Caco-2 (cell line): ENCODE results near the gene FNDC3B. TPM values are rescaled to one million over a fixed set of nuclear protein-coding genes. Genes with fewer than 3 reads are reported as not detected.

Experiments used
- BruUV-seq: library from RNA; stranded (reverse); fragments of 400-500 nt; replicated peaks from 2 replicates; lab custom pipeline; 2021; lab: Mats Ljungman, UMichigan
- CTCF ChIA-PET: fragments of 300-600 bp; sonication (Branson Sonifier 250); formaldehyde crosslinking; loops from one replicate; lab custom pipeline; 2022; ENCODE audit warnings: antibody characterized with exemption; lab: Charles Lee
- POLR2A ChIA-PET: fragments of 300-600 bp; sonication (Branson Sonifier 250); formaldehyde crosslinking; loops from one replicate; lab custom pipeline; 2022; ENCODE audit warnings: antibody characterized with exemption; lab: Charles Lee
- DNase-seq, 2 experiments: peaks; one replicate each; pipeline versions ENCODE4 v3.0.0 to v3.0.0-alpha.2; 2020 to 2022
- H3K27me3 ChIP-seq: replicated peaks from 2 replicates; pipeline ENCODE4 v1.6.0; 2011; ENCODE audit warnings: low read length; ENCODE audit not compliant: control insufficient read depth, insufficient read depth
- H3K36me3 ChIP-seq: 2 replicates; pipeline ENCODE4 v1.5.1; 2011; ENCODE audit warnings: low read length; ENCODE audit not compliant: control insufficient read depth, insufficient read depth
- H3K4me1 ChIP-seq: fragments of 250-450 bp; sonication (Bioruptor Pico); 2 replicates; pipeline ENCODE4 v1.5.1; 2020; ENCODE audit warnings: mild to moderate bottlenecking
- H3K4me3 ChIP-seq: 2 replicates; pipeline ENCODE4 v1.5.1; 2011; ENCODE audit warnings: low read depth, mild to moderate bottlenecking, control low read depth, low read length
- H3K9me3 ChIP-seq: fragments of 250-450 bp; sonication (Bioruptor Pico); 2 replicates; pipeline ENCODE4 v1.5.1; 2020; ENCODE audit warnings: mild to moderate bottlenecking, moderate library complexity
- H3K27ac Mint-ChIP-seq: one replicate; pipeline ENCODE4 v1.8.0; 2022; ENCODE audit warnings: mixed read lengths; ENCODE audit not compliant: unreplicated experiment
- H3K27me3 Mint-ChIP-seq: one replicate; pipeline ENCODE4 v1.8.0; 2022; ENCODE audit warnings: mixed read lengths; ENCODE audit not compliant: insufficient read depth, unreplicated experiment
- H3K36me3 Mint-ChIP-seq: one replicate; pipeline ENCODE4 v1.8.0; 2022; ENCODE audit warnings: mild to moderate bottlenecking, mixed read lengths; ENCODE audit not compliant: insufficient read depth, unreplicated experiment
- H3K4me1 Mint-ChIP-seq: one replicate; pipeline ENCODE4 v1.8.0; 2022; ENCODE audit warnings: low read depth, mixed read lengths; ENCODE audit not compliant: unreplicated experiment
- H3K4me3 Mint-ChIP-seq: one replicate; pipeline ENCODE4 v1.8.0; 2022; ENCODE audit warnings: mild to moderate bottlenecking, moderate library complexity, mixed read lengths; ENCODE audit not compliant: unreplicated experiment
- H3K9me3 Mint-ChIP-seq: one replicate; pipeline ENCODE4 v1.8.0; 2022; ENCODE audit warnings: mixed read lengths; ENCODE audit not compliant: unreplicated experiment
- intact Hi-C: fragments of 100-400 bp; cut with micrococcal nuclease; formaldehyde crosslinking; loops from one replicate; pipeline ENCODE4 v1.10.0; 2022; ENCODE audit not compliant: unreplicated experiment
- total RNA-seq: library from RNA; stranded (reverse); gene quantifications from 2 replicates; pipeline ENCODE4 v1.2.3, GENCODE V29; 2022
- TF ChIP-seq, protein P1 (sequence below), 2 experiments: fragments of 200-600 bp in 1 of 2; IDR thresholded peaks; 1 replicate in 1 of 2; 2 replicates in 1 of 2; pipeline versions ENCODE4 v1.5.1 to v1.8.0; 2011 to 2022; ENCODE audit warnings: antibody characterized with exemption in 1 of 2, control low read depth in 1 of 2, inconsistent platforms in 1 of 2, low read depth in 1 of 2, low read length in 1 of 2, mild to moderate bottlenecking in 1 of 2, moderate library complexity in 1 of 2; ENCODE audit not compliant: insufficient read depth in 1 of 2, severe bottlenecking in 1 of 2, unreplicated experiment in 1 of 2

Gene FNDC3B
- total RNA-seq, 1 experiment from 2014 or later: 59.8 TPM

DNA sequence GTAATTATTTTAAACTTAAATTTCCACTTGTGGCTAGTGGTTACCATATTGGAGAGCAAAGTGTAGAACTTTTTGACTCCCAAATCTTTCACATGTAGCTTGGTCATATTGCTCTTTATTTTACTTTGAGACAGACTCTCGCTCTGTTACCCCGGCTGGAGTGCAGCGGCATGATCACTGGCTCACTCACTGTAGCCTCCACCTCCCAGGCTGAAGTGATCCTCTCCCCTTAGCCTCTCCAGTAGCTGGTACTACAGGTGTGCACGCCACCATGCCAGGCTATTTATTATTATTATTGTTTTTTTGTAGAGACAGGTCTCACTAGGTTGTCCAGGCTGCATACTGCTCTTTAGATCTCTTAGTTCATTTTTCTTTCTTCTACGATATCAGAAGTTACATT lies 3.9 kb downstream of the FNDC3B start:
- DNase-seq: no peak
- H3K4me1 ChIP-seq: peaks cover 23% of the 10 kb centered on the region; the same call in 1 of the 2 replicates
- no TSS peak for BruUV-seq
- H3K4me3 ChIP-seq: no peak overlapping the region
- no peak overlapping the region for H3K4me3 Mint-ChIP-seq
- H3K27me3 ChIP-seq: no peaks in the 10 kb centered on the region
- no peaks in the 10 kb centered on the region for H3K9me3 Mint-ChIP-seq
- H3K36me3 Mint-ChIP-seq: peaks cover 17% of the 10 kb centered on the region
- intact Hi-C loops: loop anchor here (5.0 kb wide), 1 partner anchor 74 kb away; no protein-coding TSS in a partner anchor
- no peak overlapping the region for H3K27ac Mint-ChIP-seq
- H3K36me3 ChIP-seq: no peaks in the 10 kb centered on the region
- POLR2A ChIA-PET: no interaction called here
- H3K27me3 Mint-ChIP-seq: no peaks in the 10 kb centered on the region
- TF ChIP-seq, protein P1, sequence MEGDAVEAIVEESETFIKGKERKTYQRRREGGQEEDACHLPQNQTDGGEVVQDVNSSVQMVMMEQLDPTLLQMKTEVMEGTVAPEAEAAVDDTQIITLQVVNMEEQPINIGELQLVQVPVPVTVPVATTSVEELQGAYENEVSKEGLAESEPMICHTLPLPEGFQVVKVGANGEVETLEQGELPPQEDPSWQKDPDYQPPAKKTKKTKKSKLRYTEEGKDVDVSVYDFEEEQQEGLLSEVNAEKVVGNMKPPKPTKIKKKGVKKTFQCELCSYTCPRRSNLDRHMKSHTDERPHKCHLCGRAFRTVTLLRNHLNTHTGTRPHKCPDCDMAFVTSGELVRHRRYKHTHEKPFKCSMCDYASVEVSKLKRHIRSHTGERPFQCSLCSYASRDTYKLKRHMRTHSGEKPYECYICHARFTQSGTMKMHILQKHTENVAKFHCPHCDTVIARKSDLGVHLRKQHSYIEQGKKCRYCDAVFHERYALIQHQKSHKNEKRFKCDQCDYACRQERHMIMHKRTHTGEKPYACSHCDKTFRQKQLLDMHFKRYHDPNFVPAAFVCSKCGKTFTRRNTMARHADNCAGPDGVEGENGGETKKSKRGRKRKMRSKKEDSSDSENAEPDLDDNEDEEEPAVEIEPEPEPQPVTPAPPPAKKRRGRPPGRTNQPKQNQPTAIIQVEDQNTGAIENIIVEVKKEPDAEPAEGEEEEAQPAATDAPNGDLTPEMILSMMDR (IDR thresholded peaks at IDR 0.05; ENCODE audit: insufficient read depth in 1 of 2, low read depth in 1 of 2, low read length in 1 of 2, severe bottlenecking in 1 of 2, unreplicated experiment in 1 of 2): no peak
- CTCF ChIA-PET: no interaction called here
- no peaks in the 10 kb centered on the region for H3K9me3 ChIP-seq
- H3K4me1 Mint-ChIP-seq: peaks cover 6% of the 10 kb centered on the region

DNA sequence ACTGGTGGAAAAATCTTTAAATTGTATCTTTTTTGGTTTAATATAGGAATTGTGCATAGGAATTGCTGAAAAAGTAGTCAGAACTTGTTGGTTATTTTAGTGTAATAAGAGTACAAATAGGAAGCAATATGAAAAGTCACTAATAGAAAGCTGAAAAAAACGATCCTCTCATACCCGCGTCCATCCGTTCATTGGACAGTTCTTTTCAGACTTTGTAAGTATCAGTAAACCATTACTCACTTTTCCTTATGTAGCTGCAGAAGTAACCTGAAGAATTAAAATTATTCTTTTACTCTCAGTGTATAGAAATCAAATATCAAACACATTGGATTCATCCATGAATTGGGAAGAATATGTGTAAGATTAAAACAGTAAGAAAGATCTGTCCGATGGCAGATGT lies 4.4 kb downstream of the FNDC3B start:
- Mint-ChIP-seq H3K4me3 (no peak overlapping the region), H3K27me3 (no peaks in the 10 kb centered on the region)

DNA sequence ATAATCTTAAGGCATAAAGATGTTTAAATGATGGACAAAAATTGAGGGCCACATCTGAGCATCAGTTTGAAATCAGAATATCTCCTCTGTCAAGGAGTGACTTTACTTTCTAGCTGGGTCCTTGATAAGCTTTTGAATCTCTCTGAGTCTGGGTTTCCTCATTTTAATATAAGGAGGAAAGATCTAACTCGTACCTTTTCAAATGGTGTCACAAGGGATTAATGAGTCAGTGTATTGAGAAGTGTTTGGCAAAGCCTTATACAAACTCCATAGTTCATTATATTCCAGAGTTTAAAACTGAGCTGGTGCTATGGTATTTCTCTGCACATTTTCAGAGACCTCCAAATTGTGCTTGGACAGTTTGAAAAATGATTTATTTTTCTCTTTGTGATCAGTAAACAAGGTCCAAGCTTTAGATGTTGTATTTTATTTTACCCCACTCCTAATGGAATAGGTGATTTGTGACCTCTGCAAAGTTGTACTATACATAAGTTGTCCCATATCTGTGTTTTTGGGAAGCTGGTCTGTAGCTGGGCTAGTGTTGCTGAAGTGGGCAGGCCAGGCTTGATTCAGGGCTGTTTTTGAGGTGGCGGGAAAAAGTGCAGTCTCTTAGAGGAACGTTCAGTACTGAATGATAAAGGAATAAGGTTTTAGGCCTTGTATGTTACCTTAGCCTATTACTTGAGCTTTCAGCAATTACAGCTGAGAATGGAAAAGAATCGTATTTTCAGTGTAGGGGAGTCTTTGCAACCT lies 5.6 kb downstream of the FNDC3B start:
- peaks cover 21% of the 10 kb centered on the region; the same call in 1 of the 2 replicates for H3K4me1 ChIP-seq
- peaks cover 6% of the 10 kb centered on the region for H3K4me1 Mint-ChIP-seq

More for the DNA sequence above, 4.4 kb downstream of the FNDC3B start:
- no peak overlapping the region for H3K4me3 ChIP-seq
- BruUV-seq: no TSS peak
- Mint-ChIP-seq H3K27ac (no peak overlapping the region), H3K9me3 (no peaks in the 10 kb centered on the region), H3K36me3 (peaks cover 21% of the 10 kb centered on the region), H3K4me1 (peaks cover 6% of the 10 kb centered on the region)
- H3K9me3 ChIP-seq: no peaks in the 10 kb centered on the region
- no peak for DNase-seq
- ChIA-PET CTCF (no interaction called here), POLR2A (no interaction called here)
- TF ChIP-seq, protein P1 (IDR thresholded peaks at IDR 0.05; ENCODE audit: insufficient read depth in 1 of 2, low read depth in 1 of 2, low read length in 1 of 2, severe bottlenecking in 1 of 2, unreplicated experiment in 1 of 2): no peak
- intact Hi-C loops: loop anchor here (5.0 kb wide), 1 partner anchor 74 kb away; no protein-coding TSS in a partner anchor
- H3K4me1 ChIP-seq: peaks cover 21% of the 10 kb centered on the region; the same call in 1 of the 2 replicates
- no peaks in the 10 kb centered on the region for H3K27me3 ChIP-seq
- H3K36me3 ChIP-seq: no peaks in the 10 kb centered on the region

More for the DNA sequence above, 5.6 kb downstream of the FNDC3B start:
- Histone ChIP-seq H3K36me3 (no peaks in the 10 kb centered on the region), H3K4me3 (no peak overlapping the region), H3K9me3 (no peaks in the 10 kb centered on the region), H3K27me3 (no peaks in the 10 kb centered on the region)
- H3K27ac Mint-ChIP-seq: no peak overlapping the region
- intact Hi-C loops: loop anchor here (5.0 kb wide), 1 partner anchor 72 kb away; no protein-coding TSS in a partner anchor
- peaks cover 24% of the 10 kb centered on the region for H3K36me3 Mint-ChIP-seq
- POLR2A ChIA-PET: no interaction called here
- DNase-seq: no peak
- no peaks in the 10 kb centered on the region for H3K9me3 Mint-ChIP-seq
- CTCF ChIA-PET: interaction anchor here (0.5 kb wide), 1 partner anchor 614 kb away, joined by 3 read pairs; no protein-coding TSS in a partner anchor
- no TSS peak for BruUV-seq
- H3K27me3 Mint-ChIP-seq: no peaks in the 10 kb centered on the region
- TF ChIP-seq, protein P1 (IDR thresholded peaks at IDR 0.05; ENCODE audit: insufficient read depth in 1 of 2, low read depth in 1 of 2, low read length in 1 of 2, severe bottlenecking in 1 of 2, unreplicated experiment in 1 of 2): no peak
- H3K4me3 Mint-ChIP-seq: no peak overlapping the region
